Activated CD4-positive, alpha-beta T cell treated with anti-CD3 and anti-CD28 coated beads, Interleukin-2, amount 50 U/mL, for 48 hours (primary cell): ENCODE data around the gene SH3BGRL3.
A peak's percentile ranks its signal among the peaks of the same experiment; 100 is the strongest.
"Not testable (repeated sequence)": the region's sequence is repeated elsewhere in the genome, so short reads cannot be mapped to it uniquely, and the experiment has no call there.

Experiments
- DNase-seq, 2 experiments: peaks; one replicate each; pipeline ENCODE4 v3.0.0-alpha.2; 2020

SH3BGRL3 gene

DNA sequence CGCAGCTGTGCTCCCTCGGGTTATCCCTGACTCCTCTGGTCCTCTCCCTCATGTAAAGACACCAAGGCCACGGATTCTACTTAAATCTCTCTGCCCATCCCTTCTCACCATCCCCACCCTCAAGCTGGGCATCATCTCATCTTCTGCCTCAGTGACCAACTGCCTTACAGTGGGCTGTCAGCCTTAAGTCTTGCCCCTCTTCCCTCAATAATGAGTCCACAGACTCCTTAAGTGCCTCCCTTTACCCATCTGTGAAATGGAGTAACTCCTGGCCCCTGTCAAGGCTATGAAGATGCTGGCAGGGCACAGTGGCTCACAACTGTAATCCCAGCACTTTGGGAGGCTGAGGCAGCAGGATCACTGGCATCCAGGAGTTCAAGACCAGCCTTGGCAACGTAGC is 12.1 kb downstream of the SH3BGRL3 start:
- DNase-seq: no peak

- DNase-seq: not testable (repeated sequence)
Observed at GRCh38 chr1:26292735-26293134, 12.8 kb downstream of the SH3BGRL3 start.

- DNase-seq: no peak
Observed at GRCh38 chr1:26293911-26294463, 14.1 kb downstream of the SH3BGRL3 start.

DNA sequence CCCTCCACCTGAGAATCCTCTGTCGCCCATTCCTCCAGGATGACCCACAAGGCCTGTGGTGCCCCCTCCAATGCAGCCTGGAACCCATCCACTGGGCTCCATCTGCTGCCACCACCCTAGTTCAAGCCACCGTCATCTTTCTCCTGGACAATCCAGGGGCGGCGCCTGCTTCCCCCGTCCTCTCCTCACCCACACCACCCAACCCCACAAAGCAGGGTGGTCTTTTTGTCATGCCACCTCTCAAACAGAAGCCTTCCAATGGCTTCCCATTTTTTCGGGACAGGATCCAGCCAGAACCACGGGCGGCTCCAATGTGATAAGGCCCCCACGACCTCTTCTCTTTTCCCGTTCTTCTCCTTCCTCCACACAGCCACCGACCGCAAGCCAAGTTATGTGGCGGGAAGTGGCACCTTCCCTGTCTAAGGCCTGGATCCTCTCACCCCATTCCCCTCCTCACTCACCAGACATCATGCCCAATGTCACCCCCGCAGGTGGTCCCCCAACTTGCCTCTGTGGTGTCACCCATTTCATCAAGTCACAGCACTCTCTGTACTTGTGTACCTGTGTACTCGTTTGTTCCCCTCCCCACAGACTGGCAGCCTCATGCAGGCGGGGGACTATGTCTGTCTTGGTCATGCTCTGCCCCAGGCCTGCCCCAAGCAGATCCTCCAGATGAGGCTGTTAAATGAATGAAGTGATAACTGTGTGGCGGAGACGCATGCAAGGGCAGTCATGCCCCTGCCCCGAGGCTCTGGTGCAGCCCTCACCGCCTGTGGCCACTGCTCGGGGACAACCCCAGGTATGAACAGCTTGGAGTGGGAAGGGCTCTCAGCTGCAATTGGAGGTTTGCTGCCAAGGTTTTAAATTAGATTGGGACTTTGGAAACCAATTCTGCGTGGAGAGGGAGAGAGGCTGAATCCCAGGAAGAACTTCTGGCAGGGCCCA is 15.6 kb downstream of the SH3BGRL3 start:
- no peak for DNase-seq

DNA sequence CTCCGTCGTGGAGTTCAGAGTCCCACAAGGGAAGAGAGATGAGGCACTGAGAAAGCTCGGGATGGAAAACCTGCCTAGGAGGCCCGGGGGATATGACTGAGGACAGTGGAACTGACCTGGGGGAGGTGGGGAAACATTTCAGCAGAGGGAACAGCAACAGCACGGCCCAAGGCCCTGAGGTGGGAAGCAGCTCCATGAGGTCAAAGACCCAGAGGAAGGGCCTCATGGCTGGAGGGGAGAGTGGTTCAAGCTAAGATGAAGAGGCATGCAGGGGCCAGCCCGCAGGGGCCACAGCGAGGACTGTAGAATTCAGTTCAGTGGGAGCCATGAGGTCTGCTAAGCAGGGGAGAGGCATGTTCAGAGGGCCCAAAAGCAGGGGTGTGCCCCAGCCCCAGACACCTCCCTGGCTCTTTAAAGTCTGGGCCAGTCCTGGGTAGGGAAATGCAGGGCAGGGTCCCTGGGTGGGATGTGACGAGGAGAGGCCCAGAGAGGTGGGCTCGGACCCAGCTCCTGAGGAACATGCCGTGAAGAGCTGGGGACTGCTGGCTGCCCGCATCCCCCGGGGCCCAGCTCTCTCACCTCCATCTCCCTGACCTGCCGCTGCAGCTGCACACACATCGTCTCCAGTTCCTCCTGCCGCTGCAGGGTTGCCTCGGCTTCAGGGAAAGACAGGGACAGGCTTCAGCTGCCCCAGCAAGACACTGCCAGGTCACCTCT is 16.6 kb downstream of the SH3BGRL3 start:
- no peak for DNase-seq

GRCh38 chr1:26297057-26297790 is 17.3 kb downstream of the SH3BGRL3 start:
- DNase-seq: no peak

DNA sequence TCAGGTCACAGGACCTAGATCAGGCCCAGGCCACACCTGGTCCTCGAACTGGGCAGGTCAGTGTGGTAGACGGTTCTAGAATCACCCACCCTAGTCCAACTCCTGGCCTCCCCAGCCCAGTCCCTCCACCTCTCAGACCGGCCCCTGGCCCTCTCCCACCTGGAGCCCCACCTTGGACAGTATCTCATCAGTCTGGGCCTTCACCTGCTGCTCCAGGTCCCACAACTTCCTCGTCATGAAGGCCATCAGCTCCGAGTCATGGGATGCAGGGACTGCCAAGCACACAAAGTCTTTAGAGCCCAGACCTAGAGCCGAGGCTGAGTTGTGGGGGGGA is 17.9 kb downstream of the SH3BGRL3 start:
- no peak for DNase-seq

- no peak for DNase-seq
Observed at GRCh38 chr1:26300578-26301275, 20.8 kb downstream of the SH3BGRL3 start.

DNA sequence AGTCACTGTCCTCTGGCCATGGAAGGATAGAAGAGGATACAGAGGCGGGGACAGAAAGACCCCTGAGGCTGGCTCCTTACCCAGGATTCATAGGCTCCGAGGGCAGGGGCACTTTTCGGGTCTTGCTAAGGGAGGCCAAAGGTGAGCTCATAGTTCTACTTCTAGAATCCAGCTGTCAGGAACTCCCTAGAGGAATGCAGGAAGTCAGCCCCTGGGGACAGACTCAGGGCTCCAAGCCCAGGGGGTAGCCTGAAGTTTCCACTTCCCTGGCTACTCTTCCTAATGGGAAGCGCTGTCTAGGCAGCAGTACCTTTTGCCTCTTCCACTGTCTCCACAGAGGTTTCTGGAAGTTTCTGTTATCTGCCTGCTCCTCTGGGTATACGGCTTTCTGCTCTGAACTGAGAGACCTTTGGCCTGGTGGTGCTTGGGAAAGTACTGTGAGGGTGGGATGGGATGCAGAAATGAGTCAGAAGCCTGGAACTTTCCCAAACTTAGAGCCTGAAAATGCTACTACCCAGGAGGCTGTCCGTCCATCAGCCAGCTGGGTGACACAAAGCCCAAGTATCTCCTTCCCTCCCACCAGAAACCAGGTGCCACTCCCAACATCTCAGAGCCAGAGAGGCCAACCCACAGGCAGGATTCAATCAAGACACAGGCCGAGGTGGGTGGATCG is 23.0 kb downstream of the SH3BGRL3 start:
- no peak for DNase-seq

GRCh38 chr1:26305667-26306289 is 25.9 kb downstream of the SH3BGRL3 start:
- DNase-seq: no peak

DNA sequence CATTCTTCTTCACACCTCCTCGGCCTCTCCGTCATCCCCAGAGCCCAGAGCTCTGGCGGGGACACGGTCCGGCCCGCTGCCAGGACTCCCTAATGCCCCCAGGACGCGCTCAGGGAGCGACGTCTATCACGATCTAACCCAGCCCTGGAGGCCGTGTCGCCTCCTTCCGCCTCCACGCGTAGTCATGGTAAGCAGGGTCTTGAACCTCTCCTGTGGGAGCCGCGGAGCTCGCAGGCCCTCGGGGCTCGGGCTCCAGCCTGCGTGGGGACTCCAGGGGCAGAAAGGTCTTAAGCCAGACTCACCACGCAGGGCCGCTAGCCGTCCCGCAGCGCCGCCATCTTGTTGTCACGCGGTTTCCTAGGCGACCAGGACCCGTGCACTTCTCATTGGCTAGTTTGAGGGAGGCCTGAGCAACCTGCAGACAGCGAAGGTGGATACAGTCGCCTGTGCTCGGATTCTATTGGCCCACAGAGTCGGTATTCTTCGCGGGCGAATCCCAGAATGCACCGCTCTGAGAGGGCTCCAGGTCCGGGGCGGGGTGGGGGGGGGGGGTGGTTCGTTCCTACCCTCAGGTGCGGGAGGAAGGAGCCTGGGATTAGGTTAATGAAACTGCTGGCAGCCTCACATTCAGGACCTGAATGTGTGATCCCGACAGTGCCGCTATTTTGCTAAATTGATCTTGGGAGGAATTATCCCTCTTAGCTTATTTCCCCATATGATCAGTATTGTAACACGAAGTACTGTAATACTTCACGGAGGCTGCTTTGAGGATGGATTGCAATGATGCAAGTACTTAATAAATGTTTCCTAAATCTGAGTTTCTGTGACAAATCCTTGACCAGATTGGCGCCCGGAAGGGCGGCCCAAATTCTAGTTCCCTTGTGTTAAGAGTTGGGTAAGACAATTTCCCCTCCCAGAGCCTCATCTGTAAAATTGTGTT is 26.7 kb downstream of the SH3BGRL3 start, which contains the start of gene UBXN11:
UBXN11 (minus strand) TSS at position 347 of the 940 bp plus-strand sequence. CDS start 3,753 bp downstream, outside the sequence.
- peak; percentile 92 to 94 for DNase-seq

GRCh38 chr1:26307363-26307781 is 27.5 kb downstream of the SH3BGRL3 start:
- DNase-seq: peak; percentile 20 to 41

- peak; percentile 48 to 54 for DNase-seq
Observed at GRCh38 chr1:26307966-26308899, 28.3 kb downstream of the SH3BGRL3 start.

- DNase-seq: no peak
Observed at GRCh38 chr1:26314501-26314900, 34.6 kb downstream of the SH3BGRL3 start.

GRCh38 chr1:26315874-26316850 is 36.3 kb downstream of the SH3BGRL3 start:
- no peak for DNase-seq

DNA sequence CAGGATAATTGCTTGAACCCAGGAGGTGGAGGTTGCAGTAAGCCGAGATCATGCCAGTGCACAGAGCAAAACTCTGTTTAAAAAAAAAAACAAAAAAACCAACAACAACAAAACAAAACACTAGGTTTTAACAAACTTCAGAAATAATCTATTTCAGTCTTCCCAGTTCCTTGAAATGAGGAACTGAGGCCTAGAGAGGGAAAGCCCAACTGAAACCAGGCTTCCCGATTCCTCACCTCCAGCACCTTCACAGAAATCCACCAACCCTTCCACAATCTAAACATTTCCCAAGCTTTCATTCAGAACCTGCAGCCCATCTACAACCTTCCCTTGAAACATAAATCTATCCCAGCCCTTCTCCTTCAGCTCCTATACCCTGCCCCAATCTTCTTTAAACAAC is 37.3 kb downstream of the SH3BGRL3 start:
- no peak for DNase-seq

DNA sequence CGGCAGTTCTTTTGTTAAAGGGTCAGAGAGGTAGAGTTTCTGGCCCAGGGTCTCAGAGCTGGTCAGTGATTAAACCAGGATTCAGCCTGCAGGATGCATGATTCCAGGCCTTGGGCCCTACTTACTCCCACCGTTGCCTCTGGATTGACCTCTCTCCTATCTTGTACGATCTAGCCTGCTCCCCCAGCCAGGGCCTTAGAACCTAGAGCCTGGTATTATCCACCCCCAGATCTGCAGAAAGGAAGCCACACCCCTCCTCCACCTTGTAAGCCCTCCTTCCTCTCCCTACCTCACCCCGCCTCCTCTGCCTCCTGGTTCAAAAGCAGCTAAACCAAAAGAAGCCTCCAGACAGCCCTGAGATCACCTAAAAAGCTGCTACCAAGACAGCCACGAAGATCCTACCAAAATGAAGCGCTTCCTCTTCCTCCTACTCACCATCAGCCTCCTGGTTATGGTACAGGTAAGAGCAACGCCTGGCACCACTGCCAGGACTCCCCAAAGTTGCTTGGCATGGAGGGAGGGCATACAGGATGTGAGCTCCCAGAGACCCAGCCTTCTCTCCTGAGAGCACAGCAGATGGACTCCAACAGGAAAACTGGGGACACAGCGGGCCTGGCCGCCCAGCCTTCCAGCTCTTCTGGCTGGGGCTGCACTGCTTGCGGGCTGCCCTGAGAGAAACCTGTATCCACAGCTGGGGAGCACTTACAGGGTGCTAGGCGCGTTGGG is 37.9 kb downstream of the SH3BGRL3 start, which contains the start of gene CD52:
CD52 (plus strand) TSS at position 347 of the 726 bp plus-strand sequence; CDS start at position 407, 60 bp downstream.
- DNase-seq: peak; percentile 75 to 83
